T follicular helper cell (primary cell): ENCODE measurements around the gene ANTXRL.
"Not testable (repeated sequence)": the region's sequence is repeated elsewhere in the genome, so short reads cannot be mapped to it uniquely, and the experiment has no call there.

ENCODE experiments used
- DNase-seq: peaks from one replicate; pipeline ENCODE4 v3.0.0-alpha.2; 2020; ENCODE audit warnings: low read depth

ANTXRL gene

GRCh38 chr10:46295350-46296010 is 8.7 kb downstream of the ANTXRL start:
- DNase-seq = not testable (repeated sequence)

- DNase-seq = not testable (repeated sequence)
These were observed 9.3 kb downstream of the ANTXRL start for GRCh38 chr10:46296086-46296485.

GRCh38 chr10:46296641-46297141 is 9.9 kb downstream of the ANTXRL start:
- no peak for DNase-seq

GRCh38 chr10:46297406-46298204 is 10.8 kb downstream of the ANTXRL start:
- no peak for DNase-seq

- DNase-seq = no peak
These were observed 11.9 kb downstream of the ANTXRL start for GRCh38 chr10:46298477-46299285.

GRCh38 chr10:46299286-46299535 is 12.4 kb downstream of the ANTXRL start:
- no peak for DNase-seq

- no peak for DNase-seq
These were observed 13.0 kb downstream of the ANTXRL start for GRCh38 chr10:46299536-46300369.

- not testable (repeated sequence) for DNase-seq
These were observed 13.5 kb downstream of the ANTXRL start for GRCh38 chr10:46300370-46300711.

GRCh38 chr10:46301056-46301645 is 14.4 kb downstream of the ANTXRL start:
- DNase-seq = no peak

GRCh38 chr10:46301721-46302479 is 15.1 kb downstream of the ANTXRL start:
- DNase-seq = no peak

- DNase-seq = not testable (repeated sequence)
These were observed 16.1 kb downstream of the ANTXRL start for GRCh38 chr10:46302765-46303352.

- DNase-seq = no peak
These were observed 17.3 kb downstream of the ANTXRL start for GRCh38 chr10:46304062-46304461.

- not testable (repeated sequence) for DNase-seq
These were observed 17.9 kb downstream of the ANTXRL start for GRCh38 chr10:46304671-46305070.

- DNase-seq = no peak
These were observed 18.5 kb downstream of the ANTXRL start for GRCh38 chr10:46305079-46305818.

GRCh38 chr10:46305986-46306385 is 19.2 kb downstream of the ANTXRL start:
- no peak for DNase-seq

- DNase-seq = no peak
These were observed 19.9 kb downstream of the ANTXRL start for GRCh38 chr10:46306516-46307184.

GRCh38 chr10:46307281-46308112 is 20.7 kb downstream of the ANTXRL start:
- DNase-seq = no peak

GRCh38 chr10:46308113-46308415 is 21.3 kb downstream of the ANTXRL start:
- DNase-seq = no peak
